GM18520 (cell line): ENCODE measurements around the gene CLPSL2.
"Not testable (repeated sequence)": the region's sequence is repeated elsewhere in the genome, so short reads cannot be mapped to it uniquely, and the experiment has no call there.

Source experiments
- ATAC-seq: cut with Tn5 transposase; IDR thresholded peaks from one replicate; pipeline ENCODE4 v1.9.1; 2021; ENCODE audit not compliant: unreplicated experiment

The CLPSL2 gene

GRCh38 chr6:35776364-35777215 is at the start of gene CLPSL2:
TSS of gene CLPSL2 (plus strand) at chr6:35776598. CDS start at chr6:35776619, 21 bp downstream.
- ATAC-seq, result no peak

DNA sequence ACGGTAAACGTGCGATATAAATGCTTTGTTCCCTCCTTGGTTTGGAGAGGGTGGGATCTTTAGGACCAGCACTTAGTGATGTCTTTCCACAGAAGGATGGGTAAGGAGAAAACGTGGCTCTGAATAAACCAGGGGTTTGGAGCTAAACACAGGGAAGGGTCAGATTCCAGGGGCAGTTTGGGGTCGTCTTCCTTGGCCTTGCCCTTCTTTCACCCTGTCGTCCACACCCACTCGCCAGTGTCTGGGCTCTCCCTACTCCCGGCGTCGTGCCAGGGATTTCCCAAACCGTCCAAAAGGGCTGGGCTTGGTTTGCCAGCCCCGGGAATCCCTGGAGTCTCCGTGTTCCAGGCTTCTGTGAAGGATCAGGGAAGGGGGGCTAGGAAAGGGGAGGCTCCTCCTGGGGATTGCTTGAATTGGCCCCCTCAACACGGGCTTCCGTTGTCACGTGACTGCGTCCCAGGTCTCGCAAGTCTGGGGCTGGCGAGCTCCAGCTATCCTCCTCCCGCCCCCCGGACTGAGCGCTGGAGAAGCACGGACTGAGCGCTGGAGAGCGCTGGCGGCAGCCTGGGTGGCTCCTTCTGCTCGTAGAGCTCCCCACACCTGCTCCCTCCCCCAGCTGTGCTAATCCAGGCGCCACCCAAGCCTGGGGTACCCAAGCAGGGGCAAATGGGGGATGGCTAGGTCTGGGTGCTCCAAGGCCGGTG is 49.0 kb upstream of the CLPSL2 start:
- ATAC-seq, result peak; percentile 1

GRCh38 chr6:35727935-35728682 is 48.3 kb upstream of the CLPSL2 start:
- ATAC-seq, result peak; percentile 28

GRCh38 chr6:35728683-35729678 is 47.4 kb upstream of the CLPSL2 start:
- ATAC-seq, result no peak

- no peak for ATAC-seq
Observed at GRCh38 chr6:35729722-35730121, 46.7 kb upstream of the CLPSL2 start.

- ATAC-seq, result no peak
Observed at GRCh38 chr6:35730745-35731413, 45.5 kb upstream of the CLPSL2 start.

GRCh38 chr6:35731414-35731735 is 45.0 kb upstream of the CLPSL2 start:
- peak; percentile 30 for ATAC-seq

GRCh38 chr6:35731736-35732532 is 44.5 kb upstream of the CLPSL2 start:
- peak; percentile 39 for ATAC-seq

GRCh38 chr6:35733633-35734032 is 42.8 kb upstream of the CLPSL2 start:
- ATAC-seq, result no peak

- not testable (repeated sequence) for ATAC-seq
Observed at GRCh38 chr6:35734319-35734718, 42.1 kb upstream of the CLPSL2 start.

GRCh38 chr6:35735452-35735851 is 40.9 kb upstream of the CLPSL2 start:
- ATAC-seq, result no peak

DNA sequence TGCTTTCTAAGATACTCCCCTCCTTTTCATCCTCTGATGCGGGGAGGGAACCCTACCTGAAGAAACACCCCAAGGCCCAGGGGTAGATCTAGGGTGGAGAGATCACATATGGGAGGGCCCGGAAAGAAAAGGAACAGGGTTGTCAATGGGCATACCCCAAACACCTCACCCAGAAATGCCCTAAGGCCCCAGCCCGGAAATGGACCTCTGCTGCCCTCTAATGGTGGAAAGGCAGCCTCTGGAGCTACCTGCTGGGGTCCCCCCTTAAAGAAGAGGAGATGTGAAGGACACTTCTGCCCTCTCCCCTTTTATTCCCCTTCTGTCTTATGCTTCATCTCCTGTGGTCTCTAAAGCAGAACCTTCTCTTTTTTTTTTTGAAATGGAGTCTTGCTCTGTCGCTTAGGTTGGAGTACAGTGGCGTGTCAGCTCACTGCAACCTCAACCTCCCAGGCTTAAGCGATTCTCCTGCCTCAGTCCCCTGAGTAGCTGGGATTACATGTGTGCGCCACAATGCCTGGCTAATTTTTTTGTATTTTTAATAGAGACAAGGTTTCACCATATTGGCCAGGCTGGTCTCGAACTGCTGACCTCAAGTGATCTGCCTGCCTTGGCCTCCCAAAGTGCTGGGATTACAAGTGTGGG is 40.0 kb upstream of the CLPSL2 start:
- no peak for ATAC-seq

DNA sequence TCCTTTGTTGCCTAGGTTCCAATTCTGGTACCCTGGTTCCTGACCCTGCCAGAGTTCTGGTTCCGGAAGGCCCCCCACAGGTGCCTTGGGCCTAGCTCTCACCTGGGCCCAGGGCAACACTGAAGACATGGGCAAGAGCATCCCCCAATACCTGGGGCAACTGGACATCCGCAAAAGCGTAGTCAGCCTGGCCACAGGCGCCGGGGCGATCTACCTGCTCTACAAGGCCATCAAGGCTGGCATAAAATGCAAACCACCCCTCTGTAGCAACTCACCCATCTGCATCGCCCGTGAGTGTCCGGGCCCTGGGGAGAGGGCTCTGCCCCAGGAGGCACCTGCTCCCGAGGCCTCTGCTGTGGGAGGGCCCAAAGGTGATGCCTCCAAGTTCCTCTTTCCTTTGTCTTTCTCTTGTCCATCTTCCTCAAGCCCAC is 39.4 kb upstream of the CLPSL2 start, which contains the start of gene ARMC12:
Gene ARMC12 (plus strand): TSS at position 51 of the 431 bp plus-strand sequence. CDS start 77 bp downstream, at position 128.
- no peak for ATAC-seq

- ATAC-seq, result no peak
Observed at GRCh38 chr6:35737413-35738211, 38.8 kb upstream of the CLPSL2 start.

DNA sequence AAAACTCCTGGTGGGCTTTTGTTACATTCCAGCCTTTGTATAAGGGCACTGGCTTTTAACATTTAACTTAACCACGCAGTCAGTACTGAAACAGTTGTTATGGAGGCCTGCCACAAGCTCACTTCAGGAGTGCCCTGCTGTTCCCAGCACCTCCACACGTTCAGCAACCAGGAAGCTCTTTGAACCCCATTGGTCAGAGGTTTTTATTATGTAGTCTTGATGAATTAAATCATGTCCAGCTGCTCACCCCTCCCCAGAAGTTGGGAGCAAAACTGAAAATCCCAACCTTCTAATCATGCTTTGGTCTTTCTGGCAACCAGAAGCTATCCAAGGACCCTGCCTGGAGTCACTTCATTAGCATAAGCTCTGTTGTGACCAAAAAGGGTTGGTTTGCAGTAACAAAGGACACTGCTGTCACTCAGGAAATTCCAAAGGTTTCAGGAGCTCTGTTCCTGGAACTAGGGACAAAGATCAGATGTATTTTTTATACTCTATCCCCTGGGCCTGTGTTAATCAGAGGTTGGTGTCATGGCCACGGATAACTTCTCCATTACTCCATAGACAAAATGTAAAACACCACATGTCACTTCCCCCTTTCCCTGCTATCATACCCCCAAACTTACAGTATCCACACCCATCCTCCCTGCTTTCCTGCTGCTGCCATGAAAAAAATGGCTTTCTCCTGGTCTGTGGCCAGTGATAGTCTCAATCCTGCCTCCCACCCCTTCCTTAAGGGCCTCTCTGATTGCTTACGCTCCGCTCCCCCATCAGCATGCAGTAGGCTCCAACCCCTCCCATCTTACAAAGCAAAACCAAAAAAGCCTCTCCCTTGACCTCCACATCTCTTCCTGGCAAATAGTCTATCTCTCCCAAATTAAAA is 36.5 kb upstream of the CLPSL2 start:
- no peak for ATAC-seq

DNA sequence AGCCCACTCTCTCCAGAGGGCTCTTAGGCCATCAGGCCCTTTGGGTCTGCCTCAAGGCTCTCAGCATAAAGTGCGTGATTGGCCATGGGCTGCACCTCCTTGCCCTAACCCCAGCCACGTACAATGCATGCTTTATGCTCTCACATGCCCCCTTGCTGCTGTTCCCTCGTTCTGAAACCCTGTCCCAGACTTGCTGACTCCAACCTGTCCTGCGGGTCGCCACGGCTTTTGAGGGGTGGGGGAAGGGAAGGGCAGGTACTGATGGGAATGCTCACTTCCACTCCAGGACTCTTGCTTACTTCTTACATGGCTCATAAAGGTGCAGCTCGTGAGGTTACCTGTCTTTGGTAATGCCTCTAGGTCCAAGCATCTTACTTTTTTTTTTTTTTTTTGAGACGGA is 33.6 kb upstream of the CLPSL2 start:
- ATAC-seq, result no peak

DNA sequence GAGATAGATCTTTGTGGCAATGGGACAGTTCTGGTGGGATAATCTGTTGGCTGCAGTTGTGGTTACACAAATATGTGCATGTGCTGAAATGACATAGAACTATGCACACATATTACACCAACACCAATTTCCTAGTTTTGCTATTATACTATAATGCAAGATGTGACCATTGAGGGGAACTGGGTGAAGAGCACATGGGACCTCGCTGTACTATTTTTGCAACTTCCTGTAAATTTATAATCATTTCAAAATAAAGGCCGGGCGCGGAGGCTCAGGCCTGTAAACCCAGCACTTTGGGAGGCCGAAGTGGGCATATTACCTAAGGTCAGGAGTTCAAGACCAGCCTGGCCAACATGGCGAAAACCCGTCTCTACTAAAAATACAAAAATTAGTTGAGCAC is 30.9 kb upstream of the CLPSL2 start:
- ATAC-seq, result no peak
